Activated T-helper 1 cell treated with anti-CD3 and anti-CD28 coated beads, Interleukin-12 subunit alpha, Interleukin-12 subunit beta, Interleukin-2, Interleukin-4 antibody, amounts not matched to agents 30 ng/mL and 10 ng/mL and 1 ng/mL, durations not matched to agents 14 hours and 24 hours and 36 hours (primary cell): ENCODE data around the gene SLC22A7. TPM values are rescaled to one million over a fixed set of nuclear protein-coding genes. Genes with fewer than 3 reads are reported as not detected.

Source experiments
- DNase-seq: peaks from one replicate; pipeline ENCODE4 v3.0.0; 2021; ENCODE audit warnings: low spot score
- H3K27ac Mint-ChIP-seq: one replicate; pipeline ENCODE4 v1.8.0; 2021; ENCODE audit warnings: mild to moderate bottlenecking, mixed read lengths
- H3K27me3 Mint-ChIP-seq: one replicate; pipeline ENCODE4 v1.8.0; 2022; ENCODE audit warnings: mild to moderate bottlenecking, moderate library complexity, mixed read lengths; ENCODE audit not compliant: insufficient read depth
- H3K36me3 Mint-ChIP-seq: one replicate; pipeline ENCODE4 v1.8.0; 2021; ENCODE audit warnings: low read depth, mixed read lengths
- H3K4me1 Mint-ChIP-seq: one replicate; pipeline ENCODE4 v1.8.0; 2021; ENCODE audit warnings: low read depth, mixed read lengths
- H3K4me3 Mint-ChIP-seq: one replicate; pipeline ENCODE4 v1.8.0; 2021; ENCODE audit warnings: mild to moderate bottlenecking, moderate library complexity, mixed read lengths
- H3K9me3 Mint-ChIP-seq: one replicate; pipeline ENCODE4 v1.8.0; 2021; ENCODE audit warnings: mixed read lengths
- intact Hi-C: fragments of 100-400 bp; cut with micrococcal nuclease; formaldehyde crosslinking; loops from one replicate; pipeline ENCODE4 v1.15.1; 2024
- total RNA-seq: library from RNA; stranded (reverse); gene quantifications from 2 replicates; pipeline ENCODE4 v1.2.3, GENCODE V29; 2022

SLC22A7 gene
- total RNA-seq, 1 donor from 2014 or later, result not detected

GRCh38 chr6:43303751-43304331 is 5.8 kb downstream of the SLC22A7 start:
- Mint-ChIP-seq H3K9me3 (no peaks in the 10 kb centered on the region), H3K4me3 (no peak overlapping the region), H3K36me3 (no peaks in the 10 kb centered on the region), H3K27ac (no peak overlapping the region), H3K4me1 (peaks cover 5% of the 10 kb centered on the region), H3K27me3 (peaks cover 18% of the 10 kb centered on the region)
- intact Hi-C loops, result no loop called here
- no peak for DNase-seq

GRCh38 chr6:43304361-43304760 is 6.3 kb downstream of the SLC22A7 start:
- no peak for DNase-seq
- Mint-ChIP-seq H3K9me3 (no peaks in the 10 kb centered on the region), H3K27me3 (peaks cover 16% of the 10 kb centered on the region), H3K4me1 (peaks cover 7% of the 10 kb centered on the region), H3K4me3 (no peak overlapping the region), H3K36me3 (no peaks in the 10 kb centered on the region), H3K27ac (no peak overlapping the region)
- intact Hi-C loops, result no loop called here

- Mint-ChIP-seq H3K36me3 (no peaks in the 10 kb centered on the region), H3K27ac (no peak overlapping the region), H3K27me3 (peaks cover 12% of the 10 kb centered on the region), H3K4me1 (peaks cover 7% of the 10 kb centered on the region), H3K4me3 (no peak overlapping the region), H3K9me3 (no peaks in the 10 kb centered on the region)
- intact Hi-C loops, result no loop called here
- no peak for DNase-seq
These were observed 6.8 kb downstream of the SLC22A7 start for GRCh38 chr6:43304882-43305281.

GRCh38 chr6:43306086-43306485 is 8.0 kb downstream of the SLC22A7 start:
- Mint-ChIP-seq H3K27me3 (peaks cover 17% of the 10 kb centered on the region), H3K4me1 (peaks cover 7% of the 10 kb centered on the region)
- intact Hi-C loops, result no loop called here

GRCh38 chr6:43307451-43308100 is 9.5 kb downstream of the SLC22A7 start:
- Mint-ChIP-seq H3K4me3 (no peak overlapping the region), H3K9me3 (no peaks in the 10 kb centered on the region), H3K27me3 (peaks cover 14% of the 10 kb centered on the region), H3K4me1 (peaks cover 7% of the 10 kb centered on the region), H3K27ac (no peak overlapping the region), H3K36me3 (no peaks in the 10 kb centered on the region)
- DNase-seq, result no peak
- intact Hi-C loops, result no loop called here

More at GRCh38 chr6:43306086-43306485, 8.0 kb downstream of the SLC22A7 start:
- no peak for DNase-seq
- Mint-ChIP-seq H3K4me3 (no peak overlapping the region), H3K27ac (no peak overlapping the region), H3K9me3 (no peaks in the 10 kb centered on the region), H3K36me3 (no peaks in the 10 kb centered on the region)

- peaks cover 7% of the 10 kb centered on the region for H3K4me1 Mint-ChIP-seq
- no peaks in the 10 kb centered on the region for H3K9me3 Mint-ChIP-seq
- H3K36me3 Mint-ChIP-seq, result no peaks in the 10 kb centered on the region
- H3K27ac Mint-ChIP-seq, result no peak within 1 kb of the TSS
- peak; percentile 32 for DNase-seq
- peaks cover 14% of the 10 kb centered on the region for H3K27me3 Mint-ChIP-seq
- peak within 1 kb of the TSS; percentile 72 for H3K4me3 Mint-ChIP-seq
- intact Hi-C loops, result no loop called here
These were observed 10.3 kb downstream of the SLC22A7 start, which contains the start of gene CRIP3 for GRCh38 chr6:43308101-43308989. TSS of gene CRIP3 (minus strand) at chr6:43308826. CDS start at chr6:43308792, 34 bp downstream.

- peaks cover 14% of the 10 kb centered on the region for H3K27me3 Mint-ChIP-seq
- H3K36me3 Mint-ChIP-seq, result no peaks in the 10 kb centered on the region
- DNase-seq, result no peak
- intact Hi-C loops, result no loop called here
- peaks cover 7% of the 10 kb centered on the region for H3K4me1 Mint-ChIP-seq
- no peaks in the 10 kb centered on the region for H3K9me3 Mint-ChIP-seq
- peak overlapping the region; percentile 72 for H3K4me3 Mint-ChIP-seq
- H3K27ac Mint-ChIP-seq, result no peak overlapping the region
These were observed 11.0 kb downstream of the SLC22A7 start for GRCh38 chr6:43308990-43309477.

- peaks cover 7% of the 10 kb centered on the region for H3K4me1 Mint-ChIP-seq
- H3K36me3 Mint-ChIP-seq, result no peaks in the 10 kb centered on the region
- DNase-seq, result no peak
- H3K27me3 Mint-ChIP-seq, result peaks cover 14% of the 10 kb centered on the region
- intact Hi-C loops, result no loop called here
- H3K4me3 Mint-ChIP-seq, result no peak overlapping the region
- H3K9me3 Mint-ChIP-seq, result no peaks in the 10 kb centered on the region
- H3K27ac Mint-ChIP-seq, result no peak overlapping the region
These were observed 12.1 kb downstream of the SLC22A7 start for GRCh38 chr6:43310134-43310533.

- Mint-ChIP-seq H3K4me3 (no peak overlapping the region), H3K4me1 (peaks cover 7% of the 10 kb centered on the region)
These were observed 12.6 kb downstream of the SLC22A7 start for GRCh38 chr6:43310624-43311023.

GRCh38 chr6:43311666-43312065 is 13.6 kb downstream of the SLC22A7 start:
- H3K9me3 Mint-ChIP-seq, result no peaks in the 10 kb centered on the region
- intact Hi-C loops, result no loop called here
- H3K36me3 Mint-ChIP-seq, result no peaks in the 10 kb centered on the region
- H3K27ac Mint-ChIP-seq, result no peak overlapping the region
- H3K27me3 Mint-ChIP-seq, result peaks cover 17% of the 10 kb centered on the region
- DNase-seq, result no peak
- peaks cover 7% of the 10 kb centered on the region for H3K4me1 Mint-ChIP-seq
- no peak overlapping the region for H3K4me3 Mint-ChIP-seq

More at GRCh38 chr6:43310624-43311023, 12.6 kb downstream of the SLC22A7 start:
- DNase-seq, result no peak
- Mint-ChIP-seq H3K36me3 (no peaks in the 10 kb centered on the region), H3K27me3 (peaks cover 17% of the 10 kb centered on the region), H3K9me3 (no peaks in the 10 kb centered on the region), H3K27ac (no peak overlapping the region)
- intact Hi-C loops, result no loop called here

GRCh38 chr6:43313813-43314212 is 15.8 kb downstream of the SLC22A7 start:
- no peak for DNase-seq
- Mint-ChIP-seq H3K27me3 (peaks cover 21% of the 10 kb centered on the region), H3K4me1 (peaks cover 2% of the 10 kb centered on the region), H3K9me3 (no peaks in the 10 kb centered on the region), H3K27ac (no peak overlapping the region), H3K36me3 (no peaks in the 10 kb centered on the region), H3K4me3 (no peak overlapping the region)
- intact Hi-C loops, result no loop called here

- Mint-ChIP-seq H3K9me3 (no peaks in the 10 kb centered on the region), H3K4me1 (no peaks in the 10 kb centered on the region), H3K27me3 (peaks cover 16% of the 10 kb centered on the region), H3K4me3 (no peak overlapping the region), H3K27ac (no peak overlapping the region), H3K36me3 (no peaks in the 10 kb centered on the region)
- intact Hi-C loops, result no loop called here
- no peak for DNase-seq
These were observed 20.0 kb downstream of the SLC22A7 start for GRCh38 chr6:43318011-43318410.

- Mint-ChIP-seq H3K4me1 (no peaks in the 10 kb centered on the region), H3K4me3 (no peak overlapping the region), H3K27me3 (peaks cover 13% of the 10 kb centered on the region), H3K9me3 (no peaks in the 10 kb centered on the region), H3K27ac (no peak overlapping the region), H3K36me3 (no peaks in the 10 kb centered on the region)
- intact Hi-C loops, result no loop called here
- DNase-seq, result no peak
These were observed 27.8 kb downstream of the SLC22A7 start for GRCh38 chr6:43325876-43326275.
